ENCODE measurements around the gene TBC1D19. TPM values are rescaled to one million over a fixed set of nuclear protein-coding genes. Genes with fewer than 3 reads are reported as not detected.

TBC1D19 gene
- total and polyA plus RNA-seq, 2 of the 4 experiments (the other 2 are of a cell fraction), result 9.9 to 17.6 TPM

DNA sequence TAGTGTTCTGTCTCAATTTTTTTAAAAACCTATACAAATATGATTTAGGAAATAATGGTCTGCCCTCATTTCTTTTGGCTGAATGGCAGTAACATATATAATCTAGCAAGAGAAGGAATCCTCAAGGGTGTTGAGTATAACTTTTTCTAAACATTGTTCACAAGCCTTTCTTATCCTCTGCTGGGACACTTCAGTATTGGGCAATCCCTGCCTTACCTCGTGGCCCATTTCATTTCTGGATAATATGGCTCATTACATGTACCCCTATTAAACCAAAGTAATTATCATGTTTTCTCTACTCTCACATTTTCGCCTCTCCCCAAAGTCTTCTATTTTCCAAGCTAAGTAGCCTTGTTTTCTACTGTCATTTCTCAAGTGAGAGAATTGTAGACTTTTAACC lies 166.0 kb downstream of the TBC1D19 start:
- POLR2A ChIA-PET (ENCODE audit: unreplicated experiment), result no interaction called here
- intact Hi-C loops (cut with micrococcal nuclease), result no loop called here
- H2BK5ac ChIP-seq (ENCODE audit: low read depth, low read length, poor library complexity, severe bottlenecking), result no peak overlapping the region
- H2BK120ac ChIP-seq (ENCODE audit: low read depth, low read length), result no peak overlapping the region
- H3K27me3 ChIP-seq (ENCODE audit: control insufficient read depth, insufficient read depth, low read length), result no peaks in the 10 kb centered on the region
- no peak overlapping the region for H3K4ac ChIP-seq (ENCODE audit: low read depth, low read length)
- no peak overlapping the region for H4K91ac ChIP-seq (ENCODE audit: insufficient read depth, low read depth, low read length)
- H3K14ac ChIP-seq (replicated peaks; ENCODE audit: low read depth, low read length), result no peak overlapping the region
- no peak overlapping the region for H3K23ac ChIP-seq (ENCODE audit: low read depth, low read length)
- H4K5ac ChIP-seq (ENCODE audit: low read depth, low read length), result no peak overlapping the region
- H3K4me2 ChIP-seq (ENCODE audit: low read depth, low read length), result no peak overlapping the region
- H3K9me3 ChIP-seq (ENCODE audit: control insufficient read depth, insufficient read depth, low read length), result no peaks in the 10 kb centered on the region
- no TSS peak for BruUV-seq (replicated peaks)
- H3K18ac ChIP-seq (ENCODE audit: low read depth, low read length), result no peak overlapping the region
- H4K8ac ChIP-seq (ENCODE audit: low read depth in 2 of 2, low read length in 2 of 2), result no peak overlapping the region
- dilution Hi-C loops (cut with HindIII; ENCODE audit: low sequenced_read_pairs, unreplicated experiment), result no loop called here
- H3K9me1 ChIP-seq (ENCODE audit: insufficient read depth, low read length), result no peaks in the 10 kb centered on the region
- in situ Hi-C loops (cut with MboI; ENCODE audit: low sequenced_read_pairs), result loop anchor here (25.0 kb wide), 1 partner anchor 262 kb away; no protein-coding TSS in a partner anchor
- H2BK15ac ChIP-seq (ENCODE audit: low read depth, low read length), result no peak overlapping the region
- no peak overlapping the region for H2BK20ac ChIP-seq (ENCODE audit: low read depth, low read length)
- H2AK5ac ChIP-seq (ENCODE audit: low read depth, low read length), result no peak overlapping the region
- H3K9ac ChIP-seq (ENCODE audit: low read depth, low read length), result no peak overlapping the region
- no peak overlapping the region for H3K4me3 ChIP-seq (ENCODE audit: insufficient read depth, low read depth, low read length)
- no peak overlapping the region for H3K27ac ChIP-seq (ENCODE audit: insufficient read depth, low read length)
- no peak for ATAC-seq (ENCODE audit: low read depth)
- no peak for DNase-seq
- H3K4me1 ChIP-seq (ENCODE audit: control insufficient read depth, insufficient read depth, low read length), result peaks cover 4% of the 10 kb centered on the region
- no peaks in the 10 kb centered on the region for H3K79me1 ChIP-seq (ENCODE audit: low read depth in 1 of 2, low read length in 2 of 2)
- peaks cover 6% of the 10 kb centered on the region; the same call in 1 of the 2 replicates for H3K36me3 ChIP-seq (ENCODE audit: control insufficient read depth, insufficient read depth, low read length)
- TF ChIP-seq BHLHE40 (IDR thresholded peaks at IDR 0.05; ENCODE audit: low read depth, low read length) (no peak), CEBPB (IDR thresholded peaks at IDR 0.05; ENCODE audit: low read depth, low read length) (peak; percentile 56)
- WGBS, 2 experiments (ENCODE audit: extremely low coverage in 2 of 2, insufficient read length in 1 of 2), result no CpG with 5 or more reads among the region's 2 CpGs
- H3K56ac ChIP-seq (ENCODE audit: extremely low read depth, insufficient read depth, low read length), result no peak overlapping the region
- no peak overlapping the region for H2AK9ac ChIP-seq (replicated peaks; ENCODE audit: low read depth, low read length, poor library complexity)
- H2AFZ ChIP-seq (replicated peaks; ENCODE audit: low read length, poor library complexity), result no peak overlapping the region
- H4K20me1 ChIP-seq (ENCODE audit: insufficient read depth, low read length), result no peaks in the 10 kb centered on the region
- CTCF ChIA-PET, result interaction anchor here (0.6 kb wide), 1 partner anchor 752 kb away, joined by 3 read pairs; no protein-coding TSS in a partner anchor

All from IMR-90 (cell line).